Suprapubic skin (tissue), 2 donors: Measurements from ENCODE around the gene KDSR.

Source experiments
- EP300 ChIP-seq: sonication (generic); formaldehyde crosslinking; IDR thresholded peaks from one replicate; pipeline ENCODE4 v1.6.1; 2017; ENCODE audit warnings: antibody characterized with exemption
- POLR2A ChIP-seq, 2 donors: fragments of 450-650 bp; IDR thresholded peaks; one replicate each; pipeline ENCODE4 v1.6.1; 2017; ENCODE audit warnings: antibody characterized with exemption in 2 of 2, mild to moderate bottlenecking in 2 of 2, moderate library complexity in 2 of 2

- no peak for TF ChIP-seq POLR2A (IDR thresholded peaks at IDR 0.05)
- no peak for TF ChIP-seq EP300
These were observed 28.5 kb upstream of the KDSR start for GRCh38 chr18:63395503-63395902.
